Measurements from ENCODE around the gene SPATA32.

SPATA32 gene

DNA sequence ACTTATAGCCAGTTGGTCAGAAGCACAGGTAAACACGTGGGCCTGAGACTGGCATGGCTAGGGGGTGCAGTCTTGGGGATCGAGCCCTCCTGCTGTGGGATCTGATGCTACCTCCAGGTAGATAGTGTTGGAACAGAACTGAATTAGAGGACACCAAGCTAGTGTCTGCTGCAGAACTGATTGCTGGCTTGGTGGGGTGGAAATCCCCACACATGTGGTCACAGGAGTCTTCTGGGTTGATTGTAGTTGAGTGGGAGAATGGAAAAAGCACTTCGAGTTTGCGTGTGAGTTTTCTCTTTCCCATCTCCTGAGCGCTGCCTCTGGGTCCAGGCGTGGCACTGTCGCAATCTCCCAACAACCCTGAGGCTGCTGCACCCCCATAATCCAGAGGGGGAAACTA, 8.0 kb upstream of the SPATA32 start:
- no peak for DNase-seq (ENCODE audit: low spot score)
- TF ChIP-seq, protein P1, sequence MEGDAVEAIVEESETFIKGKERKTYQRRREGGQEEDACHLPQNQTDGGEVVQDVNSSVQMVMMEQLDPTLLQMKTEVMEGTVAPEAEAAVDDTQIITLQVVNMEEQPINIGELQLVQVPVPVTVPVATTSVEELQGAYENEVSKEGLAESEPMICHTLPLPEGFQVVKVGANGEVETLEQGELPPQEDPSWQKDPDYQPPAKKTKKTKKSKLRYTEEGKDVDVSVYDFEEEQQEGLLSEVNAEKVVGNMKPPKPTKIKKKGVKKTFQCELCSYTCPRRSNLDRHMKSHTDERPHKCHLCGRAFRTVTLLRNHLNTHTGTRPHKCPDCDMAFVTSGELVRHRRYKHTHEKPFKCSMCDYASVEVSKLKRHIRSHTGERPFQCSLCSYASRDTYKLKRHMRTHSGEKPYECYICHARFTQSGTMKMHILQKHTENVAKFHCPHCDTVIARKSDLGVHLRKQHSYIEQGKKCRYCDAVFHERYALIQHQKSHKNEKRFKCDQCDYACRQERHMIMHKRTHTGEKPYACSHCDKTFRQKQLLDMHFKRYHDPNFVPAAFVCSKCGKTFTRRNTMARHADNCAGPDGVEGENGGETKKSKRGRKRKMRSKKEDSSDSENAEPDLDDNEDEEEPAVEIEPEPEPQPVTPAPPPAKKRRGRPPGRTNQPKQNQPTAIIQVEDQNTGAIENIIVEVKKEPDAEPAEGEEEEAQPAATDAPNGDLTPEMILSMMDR (IDR thresholded peaks at IDR 0.05; ENCODE audit: extremely low read depth, missing control alignments) = no peak

DNA sequence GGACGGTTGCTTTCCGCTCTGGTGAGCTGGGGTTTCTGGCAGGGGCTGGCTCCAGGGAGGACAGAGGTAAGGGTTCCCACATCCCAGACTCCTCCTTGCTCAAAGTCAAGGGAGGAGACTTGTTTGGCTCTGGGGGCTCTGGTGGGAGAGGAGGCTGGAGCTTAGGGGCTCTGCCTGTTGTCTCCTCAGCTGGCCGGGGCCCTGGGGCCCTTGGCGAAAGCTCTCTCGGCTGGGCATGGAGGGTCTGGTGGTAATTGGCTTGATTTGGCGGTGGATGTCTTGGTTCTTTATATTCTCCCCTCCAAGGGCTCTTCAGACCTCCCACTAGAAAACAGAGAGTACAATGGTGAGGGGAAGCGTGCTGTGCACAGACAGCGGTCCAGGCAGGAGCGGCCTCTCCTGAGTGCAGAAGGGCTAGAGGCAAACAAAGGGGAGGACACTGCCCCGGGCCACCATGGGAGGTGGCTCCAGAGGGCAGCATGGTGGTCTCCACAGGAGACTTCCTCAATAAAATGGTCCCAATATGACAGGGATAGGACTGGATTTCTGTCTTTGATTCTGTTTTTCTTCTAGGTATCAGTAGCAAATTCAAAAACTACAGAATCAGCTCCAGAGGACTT, 5.7 kb upstream of the SPATA32 start:
- DNase-seq (ENCODE audit: low spot score) = no peak
- TF ChIP-seq, protein P1 (IDR thresholded peaks at IDR 0.05; ENCODE audit: extremely low read depth, missing control alignments) = no peak

DNA sequence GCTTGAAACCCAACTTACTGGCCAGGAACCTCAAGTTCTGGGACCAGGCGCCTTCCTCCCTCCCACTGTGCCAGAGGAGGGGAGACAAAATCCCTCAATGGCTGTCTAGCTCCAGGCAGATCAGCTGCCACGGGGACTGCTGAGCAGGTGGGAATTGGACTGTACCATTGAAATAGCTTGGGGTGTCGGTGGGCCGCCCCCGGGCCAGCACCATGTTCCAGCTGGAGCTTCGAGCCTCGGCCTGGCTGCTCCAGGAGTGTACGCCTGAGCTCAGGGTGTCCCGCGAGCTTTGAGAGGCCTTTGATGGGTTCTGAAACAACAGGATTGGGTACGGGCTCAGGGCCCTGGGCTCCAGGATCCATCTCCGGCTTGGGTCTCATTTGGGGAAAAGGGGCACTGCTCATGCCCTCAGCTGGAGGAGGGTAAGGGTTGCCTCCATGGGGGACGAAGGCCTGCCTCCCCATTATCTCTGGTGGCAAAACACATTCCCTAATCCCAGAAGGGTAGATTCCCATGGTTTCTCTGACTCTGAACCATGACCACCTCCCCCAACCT, 4.6 kb upstream of the SPATA32 start:
- no peak for DNase-seq (ENCODE audit: low spot score)
- TF ChIP-seq, protein P1 (IDR thresholded peaks at IDR 0.05; ENCODE audit: extremely low read depth, missing control alignments) = no peak

DNA sequence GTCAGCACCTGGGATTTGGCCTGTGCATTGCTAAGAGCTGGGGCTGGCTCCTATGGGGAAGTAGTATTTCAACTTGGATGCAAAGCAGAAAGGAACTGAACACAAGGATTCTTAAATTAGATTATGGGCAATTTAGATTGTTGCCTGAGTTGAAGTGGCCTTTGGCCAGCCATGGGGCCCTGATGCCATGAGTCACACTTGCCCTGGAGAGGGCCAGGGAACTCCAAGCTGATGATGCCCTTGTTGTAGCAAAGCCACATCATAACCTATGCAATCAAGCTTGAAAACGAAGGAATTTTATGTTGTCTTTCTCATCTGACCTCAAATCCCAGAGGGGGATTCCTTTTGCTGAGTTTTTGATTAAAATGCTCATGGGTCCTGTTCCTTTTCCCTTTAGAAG, 3.9 kb upstream of the SPATA32 start:
- no peak for DNase-seq (ENCODE audit: low spot score)
- TF ChIP-seq, protein P1 (IDR thresholded peaks at IDR 0.05; ENCODE audit: extremely low read depth, missing control alignments) = no peak

DNA sequence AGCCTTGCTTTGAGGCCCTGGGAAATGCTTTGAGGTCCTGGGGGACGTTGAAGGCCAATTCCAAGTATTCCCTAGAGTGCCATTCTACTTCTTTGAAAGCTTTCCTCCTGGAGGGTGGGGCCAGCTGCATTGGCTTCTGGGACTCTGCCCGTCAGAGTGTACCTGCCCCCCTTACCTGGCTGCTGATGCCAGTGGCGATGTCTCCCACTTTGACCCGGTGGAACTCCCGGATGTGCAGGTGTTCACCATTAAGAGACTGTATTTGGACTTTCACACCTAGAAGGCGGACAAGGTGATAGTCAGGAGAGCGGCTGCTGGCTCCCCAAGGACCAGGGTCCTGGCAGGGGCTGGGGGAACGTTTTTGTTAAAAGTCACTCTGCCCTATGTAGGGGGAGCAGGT, 3.1 kb upstream of the SPATA32 start:
- TF ChIP-seq, protein P1 (IDR thresholded peaks at IDR 0.05; ENCODE audit: extremely low read depth, missing control alignments) = no peak

DNA sequence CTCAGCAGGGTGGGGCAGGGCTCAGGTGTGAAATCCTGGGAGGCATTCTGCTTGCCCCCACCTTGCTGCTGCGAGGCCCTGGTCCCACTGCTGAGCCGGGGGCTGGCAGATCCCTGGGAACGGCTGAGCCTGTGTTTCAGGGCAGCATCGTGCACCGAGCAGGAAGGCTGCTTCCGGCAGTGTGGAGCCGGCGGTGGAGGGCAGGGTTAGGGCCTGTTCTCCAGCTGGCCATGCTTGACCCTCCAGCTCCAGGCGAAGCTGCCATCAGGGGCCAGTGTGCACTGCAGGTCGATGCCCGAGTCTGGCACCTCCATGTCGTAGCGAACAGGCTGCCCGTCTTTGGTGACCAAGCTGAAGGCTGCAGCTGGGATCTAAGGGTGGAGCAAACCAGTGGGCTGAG, 2.5 kb upstream of the SPATA32 start:
- TF ChIP-seq, protein P1 (IDR thresholded peaks at IDR 0.05; ENCODE audit: extremely low read depth, missing control alignments) = no peak
- no peak for DNase-seq (ENCODE audit: low spot score)

More for the DNA sequence above, 3.1 kb upstream of the SPATA32 start:
- no peak for DNase-seq (ENCODE audit: low spot score)

DNA sequence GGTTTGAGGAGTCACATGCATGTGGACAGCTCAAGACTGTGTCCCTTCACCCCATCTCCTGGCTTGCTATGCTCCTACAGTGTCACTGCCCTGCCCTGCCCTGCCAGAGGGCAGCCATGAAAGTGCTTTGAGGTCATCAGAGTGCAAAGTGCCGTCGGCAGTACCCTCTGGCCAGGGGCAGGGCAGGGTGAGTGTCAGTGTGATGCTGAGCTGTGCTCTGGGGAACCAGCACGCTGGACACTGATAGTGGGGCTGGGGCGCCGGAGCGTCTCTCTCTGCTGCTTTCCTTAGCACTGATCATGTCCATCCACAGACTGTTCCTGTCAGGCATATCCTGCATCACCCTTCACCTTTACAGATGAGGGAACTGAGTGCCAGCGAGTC, 1.6 kb upstream of the SPATA32 start:
- no peak for DNase-seq (ENCODE audit: low spot score)
- TF ChIP-seq, protein P1 (IDR thresholded peaks at IDR 0.05; ENCODE audit: extremely low read depth, missing control alignments) = no peak
